ENCODE results near the gene HOXA3. TPM values are rescaled to one million over a fixed set of nuclear protein-coding genes. Genes with fewer than 3 reads are reported as not detected.

Gene HOXA3
- total and polyA plus RNA-seq, 2 of the 13 experiments (the other 11 are each of a cell fraction or from before 2014, with no cell fraction given), result 2.9 to 4.6 TPM

- TF ChIP-seq TFAP4 (IDR thresholded peaks at IDR 0.05; ENCODE audit: borderline replicate concordance, low read depth) (no peak), ZNF383 (CRISPR knock-in tag; IDR thresholded peaks at IDR 0.05; ENCODE audit: borderline replicate concordance) (no peak), ZC3H4 (CRISPR knock-in tag; IDR thresholded peaks at IDR 0.05; ENCODE audit: borderline replicate concordance) (no peak), HDAC1 (CRISPR knock-in tag; IDR thresholded peaks at IDR 0.05) (peak; percentile 72), PRMT3 (CRISPR knock-in tag; IDR thresholded peaks at IDR 0.05; ENCODE audit: borderline replicate concordance, low read depth) (no peak; the same call in 1 of the 2 replicates), PCBP1 (IDR thresholded peaks at IDR 0.05; ENCODE audit: borderline replicate concordance, low read depth, low read length) (no peak), POGK (CRISPR knock-in tag; conservative IDR thresholded peaks at IDR 0.05) (peak; percentile 69; the same call in 1 of the 2 replicates), ARID3A (IDR thresholded peaks at IDR 0.05; ENCODE audit: low read depth, low read length) (peak; percentile 94), YY1 (IDR thresholded peaks at IDR 0.05; ENCODE audit: insufficient read depth, insufficient replicate concordance, low read depth, low read length) (peak; percentile 68), SOX5 (CRISPR knock-in tag; IDR thresholded peaks at IDR 0.05; ENCODE audit: borderline replicate concordance) (0 out of 2 replicates have a peak, but pooled peaks have one; percentile 11), DMAP1 (CRISPR knock-in tag; IDR thresholded peaks at IDR 0.05) (peak; percentile 17; the same call in 1 of the 2 replicates), KDM4B (CRISPR knock-in tag; IDR thresholded peaks at IDR 0.05) (no peak)
- TF ChIP-seq, protein P1, sequence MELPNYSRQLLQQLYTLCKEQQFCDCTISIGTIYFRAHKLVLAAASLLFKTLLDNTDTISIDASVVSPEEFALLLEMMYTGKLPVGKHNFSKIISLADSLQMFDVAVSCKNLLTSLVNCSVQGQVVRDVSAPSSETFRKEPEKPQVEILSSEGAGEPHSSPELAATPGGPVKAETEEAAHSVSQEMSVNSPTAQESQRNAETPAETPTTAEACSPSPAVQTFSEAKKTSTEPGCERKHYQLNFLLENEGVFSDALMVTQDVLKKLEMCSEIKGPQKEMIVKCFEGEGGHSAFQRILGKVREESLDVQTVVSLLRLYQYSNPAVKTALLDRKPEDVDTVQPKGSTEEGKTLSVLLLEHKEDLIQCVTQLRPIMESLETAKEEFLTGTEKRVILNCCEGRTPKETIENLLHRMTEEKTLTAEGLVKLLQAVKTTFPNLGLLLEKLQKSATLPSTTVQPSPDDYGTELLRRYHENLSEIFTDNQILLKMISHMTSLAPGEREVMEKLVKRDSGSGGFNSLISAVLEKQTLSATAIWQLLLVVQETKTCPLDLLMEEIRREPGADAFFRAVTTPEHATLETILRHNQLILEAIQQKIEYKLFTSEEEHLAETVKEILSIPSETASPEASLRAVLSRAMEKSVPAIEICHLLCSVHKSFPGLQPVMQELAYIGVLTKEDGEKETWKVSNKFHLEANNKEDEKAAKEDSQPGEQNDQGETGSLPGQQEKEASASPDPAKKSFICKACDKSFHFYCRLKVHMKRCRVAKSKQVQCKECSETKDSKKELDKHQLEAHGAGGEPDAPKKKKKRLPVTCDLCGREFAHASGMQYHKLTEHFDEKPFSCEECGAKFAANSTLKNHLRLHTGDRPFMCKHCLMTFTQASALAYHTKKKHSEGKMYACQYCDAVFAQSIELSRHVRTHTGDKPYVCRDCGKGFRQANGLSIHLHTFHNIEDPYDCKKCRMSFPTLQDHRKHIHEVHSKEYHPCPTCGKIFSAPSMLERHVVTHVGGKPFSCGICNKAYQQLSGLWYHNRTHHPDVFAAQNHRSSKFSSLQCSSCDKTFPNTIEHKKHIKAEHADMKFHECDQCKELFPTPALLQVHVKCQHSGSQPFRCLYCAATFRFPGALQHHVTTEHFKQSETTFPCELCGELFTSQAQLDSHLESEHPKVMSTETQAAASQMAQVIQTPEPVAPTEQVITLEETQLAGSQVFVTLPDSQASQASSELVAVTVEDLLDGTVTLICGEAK (IDR thresholded peaks at IDR 0.05), result no peak
- TF ChIP-seq, protein P1 (CRISPR knock-in tag; IDR thresholded peaks at IDR 0.05), result no peak
Observed at GRCh38 chr7:27150568-27151340, 1.6 kb downstream of the HOXA3 start (continued).

Measured in HepG2 (cell line).